ENCODE measurements around the gene PCDHB9.

- TF ChIP-seq CTCF (conservative IDR thresholded peaks at IDR 0.05 in 1 of 2, IDR thresholded peaks at IDR 0.05 in 1 of 2; ENCODE audit: extremely low read depth in 1 of 2, insufficient read depth in 1 of 2, low read depth in 1 of 2, low read length in 2 of 2) = peak; percentile 27 to 48
- TF ChIP-seq EZH2 (IDR thresholded peaks at IDR 0.05; ENCODE audit: borderline replicate concordance, low read length) = no peak
These were observed 4.7 kb upstream of the PCDHB9 start, which contains the start of gene PCDHB16 for GRCh38 chr5:141182248-141182647.
